GM23248 (cell line): ENCODE results near the gene OXSR1. TPM values are rescaled to one million over a fixed set of nuclear protein-coding genes. Genes with fewer than 3 reads are reported as not detected.

ENCODE experiments used
- DNase-seq: peaks from one replicate; pipeline ENCODE4 v3.0.0-alpha.2; 2015
- H2AFZ ChIP-seq: fragments of 200-600 bp; sonication (generic); 2 replicates; pipeline ENCODE4 v1.6.1; 2016; ENCODE audit warnings: antibody characterized with exemption
- H3F3A ChIP-seq: fragments of 200-600 bp; sonication (generic); 2 replicates; pipeline ENCODE4 v1.6.1; 2016; ENCODE audit warnings: mild to moderate bottlenecking, antibody characterized with exemption, mixed run types; ENCODE audit not compliant: insufficient read depth
- H3K27ac ChIP-seq: fragments of 200-600 bp; sonication (generic); 2 replicates; pipeline ENCODE4 v1.5.1; 2016; ENCODE audit warnings: mild to moderate bottlenecking
- H3K27me3 ChIP-seq: fragments of 200-600 bp; sonication (generic); replicated peaks from 2 replicates; pipeline ENCODE4 v1.6.1; 2016; ENCODE audit warnings: mild to moderate bottlenecking; ENCODE audit not compliant: insufficient read depth
- H3K36me3 ChIP-seq: fragments of 200-600 bp; sonication (generic); 2 replicates; pipeline ENCODE4 v1.6.1; 2016; ENCODE audit warnings: low read depth, mild to moderate bottlenecking
- H3K4me1 ChIP-seq: fragments of 200-600 bp; sonication (generic); 2 replicates; pipeline ENCODE4 v1.6.1; 2016; ENCODE audit warnings: mild to moderate bottlenecking; ENCODE audit not compliant: insufficient read depth
- H3K4me2 ChIP-seq: fragments of 200-600 bp; sonication (generic); one replicate; pipeline ENCODE4 v1.6.1; 2016; ENCODE audit warnings: mild to moderate bottlenecking; ENCODE audit not compliant: unreplicated experiment
- H3K4me3 ChIP-seq: fragments of 200-600 bp; sonication (generic); 2 replicates; pipeline ENCODE4 v1.5.1; 2016; ENCODE audit warnings: mild to moderate bottlenecking
- H3K79me2 ChIP-seq: fragments of 200-600 bp; sonication (generic); 2 replicates; pipeline ENCODE4 v1.6.1; 2016; ENCODE audit warnings: mild to moderate bottlenecking; ENCODE audit not compliant: insufficient read depth
- H3K9ac ChIP-seq: fragments of 200-600 bp; sonication (generic); 2 replicates; pipeline ENCODE4 v1.6.1; 2016; ENCODE audit warnings: mild to moderate bottlenecking
- H3K9me2 ChIP-seq: fragments of 200-600 bp; sonication (generic); 2 replicates; pipeline ENCODE4 v1.6.1; 2016; ENCODE audit warnings: mixed run types, mild to moderate bottlenecking, moderate library complexity; ENCODE audit not compliant: insufficient read depth
- H3K9me3 ChIP-seq: fragments of 200-600 bp; sonication (generic); one replicate; pipeline ENCODE4 v1.6.1; 2017; ENCODE audit warnings: low read depth
- H4K20me1 ChIP-seq: fragments of 200-600 bp; sonication (generic); 2 replicates; pipeline ENCODE4 v1.6.0; 2016; ENCODE audit not compliant: insufficient read depth
- EZH2 ChIP-seq: fragments of 200-600 bp; sonication (generic); IDR thresholded peaks from 2 replicates; pipeline ENCODE4 v1.6.1; 2018; ENCODE audit warnings: antibody characterized with exemption, mild to moderate bottlenecking; ENCODE audit not compliant: insufficient read depth, poor library complexity, severe bottlenecking
- EZH2phosphoT487 ChIP-seq: fragments of 200-600 bp; sonication (generic); IDR thresholded peaks from 2 replicates; pipeline ENCODE4 v1.6.1; 2018; ENCODE audit warnings: antibody characterized with exemption, moderate library complexity, mild to moderate bottlenecking, low read depth; ENCODE audit not compliant: insufficient read depth
- WGBS, 2 experiments: methylation state at CpG; one replicate each; pipeline ENCODE4 v1.1.6; 2015 to 2017; ENCODE audit warnings: low lambda C conversion rate in 2 of 2, low coverage in 1 of 2; ENCODE audit errors: missing lambda C conversion rate in 2 of 2; 5-methylcytosine and 5-hydroxymethylcytosine counted together
- in situ Hi-C: fragments of 300-500 bp; cut with MboI; formaldehyde crosslinking; loops from 2 replicates; pipeline ENCODE4 v1.15.0; 2020
- polyA plus RNA-seq: library from polyadenylated mRNA; unstranded; fragments of >200 nt; fragmentation: Nextera tagmentation; extraction: Ambion mirVana; gene quantifications from 2 replicates; pipeline ENCODE4 v1.2.1, GENCODE V29; 2016
- total RNA-seq: library from RNA; depleted of rRNA; stranded (reverse); fragments of >200 nt; shearing (Covaris generic); gene quantifications from 2 replicates; pipeline ENCODE4 v1.2.3, GENCODE V29; 2014

The OXSR1 gene
- total and polyA plus RNA-seq, 2 experiments from 2014 or later, result 17.1 to 29.5 TPM

- H3K79me2 ChIP-seq, result peaks cover 11% of the 10 kb centered on the region
- H3K4me3 ChIP-seq, result no peak overlapping the region
- H3F3A ChIP-seq, result peaks cover 34% of the 10 kb centered on the region
- peaks cover 14% of the 10 kb centered on the region for H3K4me1 ChIP-seq
- TF ChIP-seq EZH2, result no peak
- no peak for TF ChIP-seq EZH2phosphoT487
- no peak overlapping the region for H2AFZ ChIP-seq
- DNase-seq, result no peak
- no peak overlapping the region for H3K4me2 ChIP-seq
- no peak overlapping the region for H3K27ac ChIP-seq
- peaks cover 4% of the 10 kb centered on the region; the same call in 1 of the 2 replicates for H4K20me1 ChIP-seq
- no peaks in the 10 kb centered on the region for H3K27me3 ChIP-seq
- H3K36me3 ChIP-seq, result peaks cover 64% of the 10 kb centered on the region
- H3K9me3 ChIP-seq, result no peaks in the 10 kb centered on the region
- no peak overlapping the region for H3K9ac ChIP-seq
- in situ Hi-C loops, result no loop called here
- 76 to 78% methylated on average over 2 of the region's 2 CpGs for WGBS, 2 experiments
- no peaks in the 10 kb centered on the region for H3K9me2 ChIP-seq
Observed at GRCh38 chr3:38250198-38250597, 84.9 kb downstream of the OXSR1 start.

DNA sequence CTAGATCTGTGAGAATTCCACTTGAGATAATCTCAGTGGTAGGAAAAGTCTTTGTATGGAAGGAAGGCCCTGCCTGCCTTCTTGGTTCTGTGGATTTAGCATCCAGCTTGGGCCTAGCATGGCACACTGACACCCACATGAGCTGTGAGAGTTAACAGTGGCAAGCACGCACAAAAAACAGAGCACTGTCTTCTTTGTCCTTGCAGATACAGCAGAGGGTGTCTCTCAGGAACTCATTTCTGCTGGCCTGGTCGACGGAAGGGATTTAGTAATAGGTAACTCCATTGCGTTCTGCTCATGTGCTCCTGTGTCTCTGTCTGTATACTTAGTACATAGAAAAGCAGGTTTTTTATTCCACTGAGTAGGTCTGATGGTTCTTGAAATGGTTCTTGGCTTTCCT lies 85.9 kb downstream of the OXSR1 start:
- 98 to 100% methylated on average over 4 of the region's 4 CpGs for WGBS, 2 experiments
- Histone ChIP-seq H3K4me1 (peaks cover 14% of the 10 kb centered on the region), H3K4me2 (no peak overlapping the region), H3K79me2 (peaks cover 11% of the 10 kb centered on the region), H4K20me1 (peaks cover 4% of the 10 kb centered on the region; the same call in 1 of the 2 replicates), H3K27me3 (no peaks in the 10 kb centered on the region), H3K36me3 (peaks cover 67% of the 10 kb centered on the region), H3K9me3 (no peaks in the 10 kb centered on the region), H3K9me2 (no peaks in the 10 kb centered on the region), H3F3A (peaks cover 25% of the 10 kb centered on the region), H2AFZ (no peak overlapping the region), H3K4me3 (no peak overlapping the region), H3K27ac (no peak overlapping the region), H3K9ac (no peak overlapping the region)
- DNase-seq, result no peak
- in situ Hi-C loops, result no loop called here
- TF ChIP-seq EZH2 (no peak), EZH2phosphoT487 (no peak)

GRCh38 chr3:38253704-38254103 lies 88.4 kb downstream of the OXSR1 start:
- in situ Hi-C loops, result no loop called here
- no peak overlapping the region for H3K4me2 ChIP-seq
- peaks cover 2% of the 10 kb centered on the region; the same call in 1 of the 2 replicates for H3F3A ChIP-seq

DNA sequence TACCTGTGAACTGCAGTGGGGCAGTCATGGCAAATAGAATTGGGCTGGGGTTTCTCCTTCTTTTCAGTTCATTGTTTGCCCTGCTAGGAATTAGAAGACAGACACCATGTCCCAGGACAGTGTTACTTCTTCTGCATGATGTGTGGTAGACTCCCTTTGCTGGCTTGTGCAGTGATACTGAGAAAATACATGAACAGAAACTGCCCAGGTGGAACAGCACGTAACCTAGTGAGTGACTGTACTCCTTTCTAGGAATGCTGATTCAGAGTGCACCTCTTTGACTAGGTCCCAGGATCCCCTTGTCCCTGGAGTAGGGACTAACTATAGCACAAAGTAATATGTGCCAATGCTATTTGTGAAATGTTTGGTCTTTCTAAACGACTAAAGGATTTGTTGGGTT lies 89.5 kb downstream of the OXSR1 start:
- no peak for TF ChIP-seq EZH2
- TF ChIP-seq EZH2phosphoT487, result no peak
- H3K36me3 ChIP-seq, result peaks cover 48% of the 10 kb centered on the region

More at GRCh38 chr3:38253704-38254103, 88.4 kb downstream of the OXSR1 start:
- no peaks in the 10 kb centered on the region for H3K27me3 ChIP-seq
- no peak overlapping the region for H3K27ac ChIP-seq
- no peaks in the 10 kb centered on the region for H4K20me1 ChIP-seq
- no peaks in the 10 kb centered on the region for H3K9me2 ChIP-seq
- no peak for DNase-seq
- H3K36me3 ChIP-seq, result peaks cover 58% of the 10 kb centered on the region
- no peak overlapping the region for H3K9ac ChIP-seq
- no peaks in the 10 kb centered on the region for H3K9me3 ChIP-seq
- H3K4me1 ChIP-seq, result peaks cover 7% of the 10 kb centered on the region
- peaks cover 11% of the 10 kb centered on the region for H3K79me2 ChIP-seq
- no peak for TF ChIP-seq EZH2phosphoT487
- TF ChIP-seq EZH2, result no peak
- H2AFZ ChIP-seq, result no peak overlapping the region
- WGBS, 2 experiments, result 82 to 84% methylated on average over 4 of the region's 4 CpGs
- H3K4me3 ChIP-seq, result no peak overlapping the region

GRCh38 chr3:38255627-38256026 lies 90.3 kb downstream of the OXSR1 start:
- TF ChIP-seq EZH2phosphoT487 (no peak), EZH2 (no peak)
- WGBS, 2 experiments, result 65 to 75% methylated on average over 1 of the region's 1 CpG
- Histone ChIP-seq H4K20me1 (no peaks in the 10 kb centered on the region), H3K9me3 (no peaks in the 10 kb centered on the region), H3K36me3 (peaks cover 46% of the 10 kb centered on the region), H3K9me2 (no peaks in the 10 kb centered on the region), H3K9ac (no peak overlapping the region), H3K27ac (no peak overlapping the region), H2AFZ (no peak overlapping the region), H3K27me3 (no peaks in the 10 kb centered on the region), H3K4me2 (no peak overlapping the region), H3K4me3 (no peak overlapping the region), H3F3A (no peaks in the 10 kb centered on the region), H3K79me2 (peaks cover 3% of the 10 kb centered on the region), H3K4me1 (peaks cover 7% of the 10 kb centered on the region)
- no peak for DNase-seq
- in situ Hi-C loops, result no loop called here

More for the DNA sequence above, 89.5 kb downstream of the OXSR1 start:
- Histone ChIP-seq H3K4me1 (peaks cover 7% of the 10 kb centered on the region), H2AFZ (no peak overlapping the region), H3K27ac (no peak overlapping the region), H3K9me2 (no peaks in the 10 kb centered on the region), H4K20me1 (no peaks in the 10 kb centered on the region), H3F3A (no peaks in the 10 kb centered on the region), H3K9me3 (no peaks in the 10 kb centered on the region), H3K4me3 (no peak overlapping the region), H3K79me2 (peaks cover 7% of the 10 kb centered on the region), H3K27me3 (no peaks in the 10 kb centered on the region), H3K4me2 (no peak overlapping the region), H3K9ac (no peak overlapping the region)
- in situ Hi-C loops, result no loop called here
- 50 to 54% methylated on average over 2 of the region's 2 CpGs for WGBS, 2 experiments
- no peak for DNase-seq
